B cell (primary cell): Measurements from ENCODE around the gene ETFA. TPM values are rescaled to one million over a fixed set of nuclear protein-coding genes. Genes with fewer than 3 reads are reported as not detected.

Experiments
- ATAC-seq: fragments of 200-7000 bp; cut with Tn5 transposase; one replicate; pipeline ENCODE4 v1.10.0; 2021; ENCODE audit warnings: low read depth, mild to moderate bottlenecking, moderate number of reproducible peaks, moderate library complexity
- CTCF ChIA-PET: fragments of 350-600 bp; sonication (Branson Sonifier 250); formaldehyde crosslinking; loops from one replicate; lab custom pipeline; 2021; ENCODE audit warnings: antibody characterized with exemption, inconsistent platforms; lab: Charles Lee
- POLR2A ChIA-PET: fragments of 350-600 bp; sonication (Branson Sonifier 250); formaldehyde crosslinking; loops from one replicate; lab custom pipeline; 2021; ENCODE audit warnings: antibody characterized with exemption; lab: Charles Lee
- DNase-seq: peaks from one replicate; pipeline ENCODE4 v3.0.0; 2013
- H2AFZ ChIP-seq: 2 replicates; pipeline ENCODE4 v1.6.1; 2012; ENCODE audit warnings: mild to moderate bottlenecking, low read depth, low read length; ENCODE audit not compliant: insufficient read depth, poor library complexity, severe bottlenecking
- H3K27ac ChIP-seq, 2 donors: 1 replicate in 1 of 2; 2 replicates in 1 of 2; pipeline ENCODE4 v1.5.1; 2012 to 2013; ENCODE audit warnings: low read length in 2 of 2, mild to moderate bottlenecking in 2 of 2, moderate library complexity in 1 of 2
- H3K27me3 ChIP-seq, 4 experiments: fragments of 200-600 bp in 1 of 4; sonication (generic) in 1 of 4; replicated peaks in 1 of 4; 1 replicate in 2 of 4; 2 replicates in 2 of 4; pipeline versions ENCODE4 v1.6.1 to v1.7.0; 2013 to 2016; ENCODE audit warnings: low read length in 3 of 4, mild to moderate bottlenecking in 2 of 4, mixed read lengths in 1 of 4, moderate library complexity in 1 of 4; ENCODE audit not compliant: insufficient read depth in 4 of 4, control insufficient read depth in 3 of 4; ENCODE audit errors: control extremely low read depth in 1 of 4
- H3K36me3 ChIP-seq, 2 experiments: replicated peaks in 1 of 2; 1 replicate in 1 of 2; 2 replicates in 1 of 2; pipeline versions ENCODE4 v1.6.1 to v1.7.1; 2013; ENCODE audit warnings: low read length in 1 of 2; ENCODE audit not compliant: insufficient read depth in 2 of 2, control insufficient read depth in 1 of 2; ENCODE audit errors: control extremely low read depth in 1 of 2, extremely low read depth in 1 of 2
- H3K4me1 ChIP-seq, 2 donors: fragments of 200-600 bp in 1 of 2; sonication (generic) in 1 of 2; 1 replicate in 1 of 2; 2 replicates in 1 of 2; pipeline versions ENCODE4 v1.5.1 to v1.6.1; 2013 to 2017; ENCODE audit warnings: low read length in 2 of 2; ENCODE audit not compliant: control insufficient read depth in 2 of 2, insufficient read depth in 2 of 2
- H3K4me2 ChIP-seq: replicated peaks from 2 replicates; pipeline ENCODE3; 2012; ENCODE audit warnings: mild to moderate bottlenecking, low read depth, low read length; ENCODE audit not compliant: poor library complexity, severe bottlenecking
- H3K4me3 ChIP-seq, 5 experiments: fragments of 200-600 bp in 1 of 5; sonication (generic) in 1 of 5; 1 replicate in 3 of 5; 2 replicates in 2 of 5; pipeline versions ENCODE4 v1.5.1 to v1.7.0; 2011 to 2016; ENCODE audit warnings: low read length in 4 of 5, mild to moderate bottlenecking in 4 of 5, low read depth in 2 of 5, control low read depth in 1 of 5, moderate library complexity in 1 of 5; ENCODE audit not compliant: insufficient read depth in 1 of 5; ENCODE audit errors: control extremely low read depth in 1 of 5, extremely low read depth in 1 of 5
- H3K79me2 ChIP-seq: fragments of 200-600 bp; sonication (generic); one replicate; pipeline ENCODE4 v1.6.0; 2016; ENCODE audit warnings: low read length; ENCODE audit not compliant: control insufficient read depth, insufficient read depth
- H3K9ac ChIP-seq: fragments of 200-600 bp; sonication (generic); 2 replicates; pipeline ENCODE4 v1.6.1; 2017; ENCODE audit warnings: mild to moderate bottlenecking, low read length, moderate library complexity
- H3K9me3 ChIP-seq, 3 donors: one replicate each; pipeline versions ENCODE4 v1.6.1 to v1.7.1; 2013; ENCODE audit warnings: low read length in 2 of 3; ENCODE audit not compliant: control insufficient read depth in 2 of 3, insufficient read depth in 1 of 3; ENCODE audit errors: control extremely low read depth in 1 of 3
- H4K20me1 ChIP-seq: 2 replicates; pipeline ENCODE4 v1.6.0; 2012; ENCODE audit warnings: mild to moderate bottlenecking, low read length; ENCODE audit not compliant: insufficient read depth, control insufficient read depth, poor library complexity, severe bottlenecking
- H3K27ac Mint-ChIP-seq: one replicate; pipeline ENCODE4 v1.8.0; 2021; ENCODE audit warnings: mixed read lengths
- H3K27me3 Mint-ChIP-seq: one replicate; pipeline ENCODE4 v1.8.0; 2021; ENCODE audit warnings: mixed read lengths
- H3K4me1 Mint-ChIP-seq: one replicate; pipeline ENCODE4 v1.8.0; 2021; ENCODE audit warnings: mixed read lengths
- H3K4me3 Mint-ChIP-seq: one replicate; pipeline ENCODE4 v1.8.0; 2021; ENCODE audit warnings: mixed read lengths
- H3K9me3 Mint-ChIP-seq: one replicate; pipeline ENCODE4 v1.8.0; 2022; ENCODE audit warnings: mixed read lengths; ENCODE audit not compliant: insufficient read depth
- CTCF ChIP-seq: fragments of 200-600 bp; IDR thresholded peaks from one replicate; pipeline ENCODE4 v1.8.0; 2022; ENCODE audit warnings: antibody characterized with exemption, mild to moderate bottlenecking
- EZH2 ChIP-seq: IDR thresholded peaks from 2 replicates; pipeline ENCODE4 v1.6.1; 2012; ENCODE audit warnings: borderline replicate concordance, low read depth, mild to moderate bottlenecking, moderate library complexity, low read length; ENCODE audit not compliant: insufficient read depth, poor library complexity, severe bottlenecking
- WGBS: methylation state at CpG from one replicate; pipeline ENCODE4 v1.1.5; 2013; ENCODE audit warnings: missing lambda C conversion rate; ENCODE audit not compliant: insufficient coverage; 5-methylcytosine and 5-hydroxymethylcytosine counted together
- intact Hi-C: fragments of 100-400 bp; cut with micrococcal nuclease; formaldehyde crosslinking; loops from one replicate; pipeline ENCODE4 v1.10.0; 2022
- polyA plus RNA-seq: library from polyadenylated mRNA; depleted of rRNA; stranded (reverse); fragments of >200 nt; gene quantifications from 2 replicates; pipeline ENCODE4 v1.2.3, GENCODE V29; 2012
- total RNA-seq, 2 donors: library from RNA; stranded (reverse); fragments of 120-200 nt in 1 of 2; gene quantifications; 1 replicate in 1 of 2; 2 replicates in 1 of 2; pipeline versions ENCODE4 v1.2.3 to v1.2.4, GENCODE V29; 2013 to 2022

Gene ETFA
- total and polyA plus RNA-seq, 2 donors (not counting 1 experiment from before 2014, with no cell fraction given), result 34.9 to 68.8 TPM

- Mint-ChIP-seq H3K4me1 (no peaks in the 10 kb centered on the region), H3K27me3 (no peaks in the 10 kb centered on the region), H3K9me3 (no peaks in the 10 kb centered on the region), H3K4me3 (no peak overlapping the region), H3K27ac (no peak overlapping the region)
- ATAC-seq (no peak), DNase-seq (no peak)
- 100% methylated on average over 1 of the region's 1 CpG for WGBS
- TF ChIP-seq EZH2 (no peak), CTCF (no peak)
- intact Hi-C loops, result no loop called here
- Histone ChIP-seq H3K4me2 (no peak overlapping the region), H2AFZ (no peak overlapping the region), H3K9me3 (no peaks in the 10 kb centered on the region), H3K4me3 (no peak overlapping the region), H3K79me2 (no peaks in the 10 kb centered on the region), H3K27me3 (no peaks in the 10 kb centered on the region), H3K9ac (no peak overlapping the region), H3K27ac (no peak overlapping the region), H4K20me1 (no peaks in the 10 kb centered on the region), H3K4me1 (no peaks in the 10 kb centered on the region), H3K36me3 (peaks cover 0 to 57% of the 10 kb centered on the region in 2 experiments)
- ChIA-PET POLR2A (no interaction called here), CTCF (interaction anchor here (1.4 kb wide), 1 partner anchor 657 kb away, joined by 3 read pairs; no protein-coding TSS in a partner anchor)
Measured at GRCh38 chr15:76209523-76209922, 101.7 kb downstream of the ETFA start.

- Mint-ChIP-seq H3K4me1 (no peaks in the 10 kb centered on the region), H3K27me3 (no peaks in the 10 kb centered on the region), H3K4me3 (no peak overlapping the region), H3K9me3 (no peaks in the 10 kb centered on the region), H3K27ac (no peak overlapping the region)
- Histone ChIP-seq H3K36me3 (peaks cover 0 to 51% of the 10 kb centered on the region in 2 experiments), H3K9ac (no peak overlapping the region), H3K27ac (no peak overlapping the region), H3K27me3 (no peaks in the 10 kb centered on the region), H3K4me3 (no peak overlapping the region), H4K20me1 (no peaks in the 10 kb centered on the region), H3K9me3 (no peaks in the 10 kb centered on the region), H3K4me1 (no peaks in the 10 kb centered on the region), H3K79me2 (no peaks in the 10 kb centered on the region), H3K4me2 (no peak overlapping the region), H2AFZ (no peak overlapping the region)
- TF ChIP-seq CTCF (no peak), EZH2 (no peak)
- ChIA-PET POLR2A (no interaction called here), CTCF (interaction anchor here (1.4 kb wide), 1 partner anchor 657 kb away, joined by 3 read pairs; no protein-coding TSS in a partner anchor)
- ATAC-seq (no peak), DNase-seq (no peak)
- WGBS, result 88% methylated on average over 2 of the region's 2 CpGs
- intact Hi-C loops, result no loop called here
Measured at GRCh38 chr15:76208786-76209424, 102.4 kb downstream of the ETFA start.
